ENCODE measurements around the gene PHC3.

- TF ChIP-seq POLR2A (IDR thresholded peaks at IDR 0.05; ENCODE audit: low read length) (no peak), GATA1 (IDR thresholded peaks at IDR 0.05; ENCODE audit: low read depth, low read length) (no peak)
Measured at GRCh38 chr3:170149016-170149415, 32.5 kb downstream of the PHC3 start.

Data from erythroblast (primary cell).